Mucosa of descending colon (tissue), 3 donors: ENCODE results near the gene BRF1. TPM values are rescaled to one million over a fixed set of nuclear protein-coding genes. Genes with fewer than 3 reads are reported as not detected.

Experiments used
- ATAC-seq: fragments of 200-7000 bp; cut with Tn5 transposase; one replicate; pipeline ENCODE4 v1.9.1; 2020; ENCODE audit warnings: mild to moderate bottlenecking, moderate library complexity
- DNase-seq, 3 donors: peaks; one replicate each; pipeline ENCODE4 v3.0.0-alpha.2; 2020
- H3K36me3 ChIP-seq: fragments of 200-600 bp; one replicate; pipeline ENCODE4 v1.8.0; 2021; ENCODE audit warnings: low read depth, mild to moderate bottlenecking
- H3K4me1 ChIP-seq: fragments of 200-600 bp; one replicate; pipeline ENCODE4 v1.8.0; 2021; ENCODE audit warnings: low read depth, mild to moderate bottlenecking
- H3K4me3 ChIP-seq: fragments of 200-600 bp; one replicate; pipeline ENCODE4 v1.8.0; 2021; ENCODE audit warnings: mild to moderate bottlenecking
- H3K9me3 ChIP-seq: fragments of 200-600 bp; one replicate; pipeline ENCODE4 v1.8.0; 2021; ENCODE audit warnings: mild to moderate bottlenecking
- intact Hi-C, 2 donors: fragments of 100-400 bp; cut with DNase I in 1 of 2; cut with micrococcal nuclease in 1 of 2; formaldehyde crosslinking; loops; one replicate each; pipeline versions ENCODE4 v1.11.0 to v1.11.1; 2022; cut with DNase I, micrococcal nuclease
- total RNA-seq, 3 donors: library from RNA; stranded (reverse); fragmentation: NEBNext Ultra II Directional in 2 of 3; extraction: Animal tissue kit (Norgen Biotek cat#: 25700) in 2 of 3; gene quantifications; one replicate each; pipeline versions ENCODE4 v1.2.1 to v1.2.4, GENCODE V29; 2021 to 2023
- TF ChIP-seq, protein P1 (sequence below): fragments of 200-600 bp; IDR thresholded peaks from one replicate; pipeline ENCODE4 v1.8.0; 2022; ENCODE audit warnings: antibody characterized with exemption, mild to moderate bottlenecking
- donor health status: DM: no; HTN: no; CAD: no; lungs with moderate emphysema.
- donor health status: DM: no; HTN: no; CAD: no.
- donor health status: DM: no; HTN: yes; CAD: no.

The BRF1 gene
- total RNA-seq, 3 donors from 2014 or later, result 27.4 to 40.1 (median 34.2) TPM

DNA sequence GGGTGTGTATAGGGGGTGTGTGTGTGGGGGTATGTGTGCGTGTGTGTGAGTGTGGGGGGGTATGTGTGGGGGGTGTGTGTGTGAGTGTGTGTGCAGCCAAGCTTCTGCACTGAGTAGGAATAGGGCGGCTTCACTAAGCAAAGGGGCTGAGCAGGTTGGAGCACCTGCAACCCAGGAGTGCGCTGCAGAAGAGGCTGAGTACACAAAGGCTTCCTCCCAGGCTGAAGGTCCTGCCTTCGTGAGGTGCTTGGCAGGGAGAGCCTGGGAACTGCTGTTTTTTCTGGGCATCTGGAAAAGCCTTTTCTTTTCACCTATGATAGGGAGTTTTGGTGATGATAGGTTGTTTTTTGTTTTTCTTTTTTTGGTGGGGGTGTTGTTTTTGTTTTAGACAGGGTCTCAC is 113.7 kb downstream of the BRF1 start:
- no peak for ATAC-seq
- TF ChIP-seq, protein P1, sequence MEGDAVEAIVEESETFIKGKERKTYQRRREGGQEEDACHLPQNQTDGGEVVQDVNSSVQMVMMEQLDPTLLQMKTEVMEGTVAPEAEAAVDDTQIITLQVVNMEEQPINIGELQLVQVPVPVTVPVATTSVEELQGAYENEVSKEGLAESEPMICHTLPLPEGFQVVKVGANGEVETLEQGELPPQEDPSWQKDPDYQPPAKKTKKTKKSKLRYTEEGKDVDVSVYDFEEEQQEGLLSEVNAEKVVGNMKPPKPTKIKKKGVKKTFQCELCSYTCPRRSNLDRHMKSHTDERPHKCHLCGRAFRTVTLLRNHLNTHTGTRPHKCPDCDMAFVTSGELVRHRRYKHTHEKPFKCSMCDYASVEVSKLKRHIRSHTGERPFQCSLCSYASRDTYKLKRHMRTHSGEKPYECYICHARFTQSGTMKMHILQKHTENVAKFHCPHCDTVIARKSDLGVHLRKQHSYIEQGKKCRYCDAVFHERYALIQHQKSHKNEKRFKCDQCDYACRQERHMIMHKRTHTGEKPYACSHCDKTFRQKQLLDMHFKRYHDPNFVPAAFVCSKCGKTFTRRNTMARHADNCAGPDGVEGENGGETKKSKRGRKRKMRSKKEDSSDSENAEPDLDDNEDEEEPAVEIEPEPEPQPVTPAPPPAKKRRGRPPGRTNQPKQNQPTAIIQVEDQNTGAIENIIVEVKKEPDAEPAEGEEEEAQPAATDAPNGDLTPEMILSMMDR, result no peak
- H3K36me3 ChIP-seq, result no peaks in the 10 kb centered on the region

DNA sequence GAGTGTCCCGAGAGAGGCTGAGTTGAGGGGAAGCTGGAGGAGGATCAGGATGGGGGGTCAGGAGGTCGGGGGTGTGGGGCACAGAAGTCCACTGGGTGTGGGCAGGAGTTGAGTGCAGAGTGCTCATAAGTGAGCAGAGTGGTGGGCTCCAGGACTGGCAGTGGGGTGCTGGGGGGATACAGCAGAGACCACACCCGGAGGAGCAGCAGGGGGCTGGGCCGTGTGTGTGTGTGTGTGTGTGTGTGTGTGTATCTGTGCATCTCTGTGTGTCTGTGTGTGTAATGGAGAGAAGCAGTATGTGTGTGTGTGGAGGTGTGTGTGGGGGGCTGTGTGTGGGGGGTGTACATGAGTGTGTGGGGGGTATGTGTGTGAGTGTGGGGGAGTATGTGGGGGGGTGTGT is 114.8 kb downstream of the BRF1 start:
- intact Hi-C loops, result no loop called here
- Histone ChIP-seq H3K4me1 (peaks cover 5% of the 10 kb centered on the region), H3K9me3 (no peaks in the 10 kb centered on the region), H3K36me3 (no peaks in the 10 kb centered on the region), H3K4me3 (no peak overlapping the region)
- ATAC-seq, result no peak
- TF ChIP-seq, protein P1, result no peak
- DNase-seq, result no peak

More for the DNA sequence above, 113.7 kb downstream of the BRF1 start:
- Histone ChIP-seq H3K9me3 (no peaks in the 10 kb centered on the region), H3K4me1 (no peaks in the 10 kb centered on the region), H3K4me3 (no peak overlapping the region)
- DNase-seq, result no peak
- intact Hi-C loops, result no loop called here

GRCh38 chr14:105185001-105185400 is 115.8 kb downstream of the BRF1 start:
- intact Hi-C loops, result no loop called here
- DNase-seq, result no peak
- Histone ChIP-seq H3K4me3 (no peak overlapping the region), H3K36me3 (no peaks in the 10 kb centered on the region), H3K4me1 (peaks cover 12% of the 10 kb centered on the region), H3K9me3 (no peaks in the 10 kb centered on the region)
- TF ChIP-seq, protein P1, result no peak
- ATAC-seq, result no peak

- ATAC-seq, result no peak
- Histone ChIP-seq H3K4me3 (no peak overlapping the region), H3K9me3 (no peaks in the 10 kb centered on the region), H3K36me3 (no peaks in the 10 kb centered on the region), H3K4me1 (peaks cover 12% of the 10 kb centered on the region)
- TF ChIP-seq, protein P1, result no peak
- intact Hi-C loops, result no loop called here
- DNase-seq, result no peak
These were observed 116.3 kb downstream of the BRF1 start for GRCh38 chr14:105184461-105184860.

DNA sequence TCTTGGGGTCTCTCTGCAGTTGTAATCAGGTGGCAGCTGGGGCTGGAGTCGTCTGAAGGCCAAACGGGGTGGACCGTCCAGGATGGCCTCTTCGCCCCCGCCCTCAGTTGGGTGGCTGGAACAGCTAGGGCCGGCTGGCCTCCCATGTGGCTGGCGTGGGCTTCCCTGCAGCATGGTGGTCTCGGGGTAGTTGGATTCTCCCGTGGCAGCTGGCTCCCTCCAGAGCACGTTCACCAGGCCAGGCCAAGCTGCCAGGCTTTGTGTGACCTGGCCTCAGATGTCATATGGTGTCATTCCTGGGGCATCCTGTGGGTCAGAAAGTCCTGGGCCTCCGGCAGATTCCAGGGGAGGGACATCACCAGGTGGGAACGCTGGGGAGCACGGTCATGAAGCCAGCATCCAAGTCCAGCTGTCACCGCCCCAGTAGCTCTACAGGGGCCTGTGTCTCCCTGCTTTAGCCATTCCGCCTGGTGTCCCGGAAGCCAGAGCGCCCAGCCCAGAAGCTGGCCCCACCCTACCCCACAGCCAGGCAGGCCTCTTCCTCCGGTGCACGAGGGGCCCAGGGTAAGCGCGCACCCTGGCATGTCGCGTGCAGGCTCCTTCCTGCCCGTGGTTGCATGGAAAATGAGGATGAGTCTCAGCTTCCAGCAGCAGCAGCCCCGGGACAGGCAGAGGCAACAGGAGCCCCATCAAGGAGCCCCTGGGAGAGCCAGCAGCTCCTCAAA is 118.3 kb downstream of the BRF1 start:
- TF ChIP-seq, protein P1, result no peak
- peaks cover 12% of the 10 kb centered on the region for H3K4me1 ChIP-seq
- H3K36me3 ChIP-seq, result no peaks in the 10 kb centered on the region
- DNase-seq, result no peak
- H3K9me3 ChIP-seq, result no peaks in the 10 kb centered on the region
- ATAC-seq, result no peak
- intact Hi-C loops, result no loop called here
- H3K4me3 ChIP-seq, result no peak overlapping the region
